Measurements from ENCODE around the gene RASAL2.
"Not testable (repeated sequence)": the region's sequence is repeated elsewhere in the genome, so short reads cannot be mapped to it uniquely, and the experiment has no call there.

The RASAL2 gene

DNA sequence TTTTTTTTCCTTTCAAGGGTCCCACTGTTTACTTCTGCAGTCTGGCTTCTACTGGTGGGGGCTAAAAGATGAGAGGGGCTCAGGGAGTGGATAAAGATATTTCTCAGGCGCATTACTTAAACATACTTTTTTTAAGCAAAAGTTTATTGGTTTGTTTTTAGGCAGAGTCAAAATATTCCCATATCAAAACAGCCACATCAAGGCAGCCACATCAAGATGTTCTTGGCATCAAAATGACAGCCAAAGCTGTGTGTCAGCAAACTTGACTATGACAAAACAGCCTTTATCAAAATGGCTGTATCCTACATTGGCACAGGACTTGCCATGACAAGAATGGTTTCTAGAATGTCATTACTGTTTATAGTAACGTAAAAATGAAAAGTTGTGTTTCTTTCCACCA is 22.1 kb upstream of the RASAL2 start:
- no peak for DNase-seq (ENCODE audit: low read depth in 2 of 2)

DNA sequence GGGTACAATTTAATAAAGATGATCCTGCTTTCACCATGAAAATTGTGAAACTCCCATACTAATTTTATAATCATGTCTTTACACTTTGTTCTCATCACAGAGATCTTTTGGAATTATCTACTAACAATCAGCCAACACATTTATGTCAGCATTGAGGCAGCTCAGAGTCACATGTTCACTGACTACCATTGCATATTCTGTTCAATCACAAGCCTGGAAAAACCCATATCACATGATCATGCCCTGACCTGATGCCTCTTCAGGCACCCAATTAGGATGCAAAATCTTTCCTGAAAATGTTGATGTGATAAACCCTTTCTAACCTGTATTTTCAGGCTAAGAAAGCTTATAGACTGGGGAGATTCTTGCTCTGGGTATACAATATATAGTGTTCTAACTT is 21.6 kb upstream of the RASAL2 start:
- no peak for DNase-seq (ENCODE audit: low read depth in 2 of 2)

DNA sequence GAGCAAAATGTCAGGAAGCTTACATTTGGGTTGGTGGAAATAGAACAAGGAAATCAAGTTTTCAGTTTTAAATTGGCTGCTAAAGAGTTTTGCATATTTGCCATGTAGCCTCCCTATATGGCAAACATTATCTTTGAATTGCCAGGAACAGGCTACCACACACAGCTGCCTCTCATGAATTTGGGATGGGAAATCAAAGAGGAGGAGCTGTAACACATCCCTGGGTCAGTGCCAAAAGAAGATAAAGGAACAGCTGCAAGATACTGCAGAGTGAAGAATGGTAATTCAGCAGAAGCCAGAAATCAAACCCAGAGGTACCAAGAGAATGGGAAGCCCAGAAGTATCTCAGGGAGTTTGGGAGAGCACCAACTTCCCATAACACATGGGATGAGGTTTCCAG is 18.6 kb upstream of the RASAL2 start:
- DNase-seq (ENCODE audit: low read depth in 2 of 2) = no peak

DNA sequence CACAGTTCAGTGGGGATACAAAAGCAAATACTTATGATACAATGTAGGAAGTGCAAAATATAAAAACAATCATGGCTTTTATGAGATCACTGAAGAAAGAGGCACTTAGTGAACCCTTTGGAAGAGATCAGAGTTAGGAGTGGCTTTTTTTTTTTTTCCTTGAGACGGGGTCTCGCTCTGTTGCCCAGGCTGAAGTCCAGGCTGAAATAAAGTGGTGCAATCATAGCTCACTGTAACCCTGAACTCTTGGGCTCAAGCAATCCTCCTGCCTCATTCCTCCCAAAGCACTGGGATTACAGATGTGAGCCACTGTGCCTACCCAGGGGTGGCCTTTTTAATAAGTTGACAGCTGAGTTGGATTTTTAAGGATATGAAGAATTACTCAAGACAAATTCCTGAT is 17.3 kb upstream of the RASAL2 start:
- no peak for DNase-seq (ENCODE audit: low read depth in 2 of 2)

DNA sequence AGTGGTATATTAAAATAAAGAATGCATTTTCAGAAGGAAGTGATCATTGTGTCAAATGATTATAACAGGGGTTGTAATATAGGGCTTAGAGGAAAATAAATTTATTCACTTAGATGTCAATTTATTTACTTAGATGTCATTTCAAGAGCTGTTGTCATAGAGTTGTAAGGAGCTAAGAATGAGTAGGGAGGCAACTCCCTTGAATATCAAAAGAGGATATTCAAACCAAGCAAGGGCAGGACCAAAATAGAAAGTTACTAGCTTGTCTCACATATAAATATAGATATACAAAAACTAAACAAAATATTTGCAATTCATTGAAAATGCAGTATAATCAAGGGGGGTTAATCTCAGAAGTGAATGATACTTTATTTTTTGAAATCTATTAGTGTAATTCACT is 16.0 kb upstream of the RASAL2 start:
- no peak for DNase-seq (ENCODE audit: low read depth in 2 of 2)

DNA sequence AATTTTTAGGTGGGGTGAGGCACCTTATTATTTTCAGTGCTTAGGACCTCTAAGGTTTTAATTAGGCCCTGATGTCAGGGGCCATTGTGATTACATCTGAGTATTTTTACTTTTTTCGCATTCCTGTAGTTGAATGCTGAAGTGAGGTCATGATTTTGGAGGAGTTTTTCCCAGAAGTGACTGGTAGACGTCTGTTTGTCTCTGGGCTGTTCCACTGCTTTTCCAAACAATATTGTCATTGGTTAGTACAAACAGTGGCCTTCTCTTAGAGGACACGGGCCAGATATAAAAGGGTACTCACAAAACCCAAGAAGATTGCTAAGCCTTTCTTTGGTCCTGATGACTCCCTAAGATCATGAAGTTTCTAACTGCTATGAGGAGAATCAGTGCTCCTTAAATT is 7.6 kb upstream of the RASAL2 start:
- DNase-seq (ENCODE audit: low read depth in 2 of 2) = no peak

DNA sequence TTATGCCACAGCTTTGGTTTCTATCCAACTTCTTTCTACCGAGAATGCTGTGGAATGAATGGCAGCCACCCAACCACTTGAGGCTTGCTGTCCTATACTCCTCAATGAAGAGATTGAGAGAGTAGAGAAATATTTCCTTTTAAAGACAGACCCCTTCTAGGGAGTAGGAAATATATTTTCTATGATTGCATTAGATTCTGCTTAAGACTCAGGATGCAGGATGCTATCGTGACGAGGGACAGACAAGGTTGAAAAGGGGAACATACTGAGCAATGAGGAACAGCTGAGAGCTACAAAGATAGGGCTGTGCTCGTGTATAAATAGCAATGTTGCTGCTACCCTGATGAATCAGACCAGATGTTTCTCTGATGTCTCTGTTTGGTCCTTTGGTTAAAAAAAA is 7.1 kb upstream of the RASAL2 start:
- no peak for DNase-seq (ENCODE audit: low read depth in 2 of 2)

DNA sequence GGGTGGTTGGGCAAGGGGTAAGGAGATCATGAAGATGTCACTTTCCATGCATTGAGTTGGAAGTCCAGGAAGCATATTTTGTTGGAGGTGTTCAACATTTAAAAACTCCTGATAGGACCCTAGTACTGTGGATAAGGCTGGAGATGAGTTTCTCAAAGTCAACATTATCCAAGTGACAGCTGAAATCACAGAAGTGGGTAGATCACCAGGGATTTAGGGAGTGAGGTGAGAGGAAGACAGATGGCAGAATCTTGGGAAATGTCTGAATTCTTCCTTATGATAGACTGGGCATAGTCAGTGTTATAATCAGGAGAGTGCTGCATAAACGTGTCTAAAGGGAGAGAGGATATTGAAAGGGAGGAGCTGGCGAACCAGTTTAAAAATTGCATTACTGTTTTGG is 5.3 kb upstream of the RASAL2 start:
- no peak for DNase-seq (ENCODE audit: low read depth in 2 of 2)

DNA sequence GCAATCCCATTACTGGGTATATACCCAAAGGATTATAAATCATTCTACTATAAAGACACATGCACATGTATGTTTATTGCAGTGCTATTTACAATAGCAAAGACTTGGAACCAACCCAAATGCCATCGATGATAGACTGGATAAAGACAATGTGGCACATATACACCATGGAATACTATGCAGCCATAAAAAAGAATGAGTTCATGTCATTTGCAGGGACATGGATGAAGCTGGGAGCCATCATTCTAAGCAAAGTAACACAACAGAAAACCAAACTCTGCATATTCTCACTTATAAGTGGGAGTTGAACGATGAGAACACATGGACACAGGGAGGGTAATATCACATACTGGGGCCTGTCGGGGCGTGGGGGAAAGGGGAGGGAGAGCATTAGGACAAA is 2.5 kb upstream of the RASAL2 start:
- DNase-seq (ENCODE audit: low read depth in 2 of 2) = not testable (repeated sequence)

DNA sequence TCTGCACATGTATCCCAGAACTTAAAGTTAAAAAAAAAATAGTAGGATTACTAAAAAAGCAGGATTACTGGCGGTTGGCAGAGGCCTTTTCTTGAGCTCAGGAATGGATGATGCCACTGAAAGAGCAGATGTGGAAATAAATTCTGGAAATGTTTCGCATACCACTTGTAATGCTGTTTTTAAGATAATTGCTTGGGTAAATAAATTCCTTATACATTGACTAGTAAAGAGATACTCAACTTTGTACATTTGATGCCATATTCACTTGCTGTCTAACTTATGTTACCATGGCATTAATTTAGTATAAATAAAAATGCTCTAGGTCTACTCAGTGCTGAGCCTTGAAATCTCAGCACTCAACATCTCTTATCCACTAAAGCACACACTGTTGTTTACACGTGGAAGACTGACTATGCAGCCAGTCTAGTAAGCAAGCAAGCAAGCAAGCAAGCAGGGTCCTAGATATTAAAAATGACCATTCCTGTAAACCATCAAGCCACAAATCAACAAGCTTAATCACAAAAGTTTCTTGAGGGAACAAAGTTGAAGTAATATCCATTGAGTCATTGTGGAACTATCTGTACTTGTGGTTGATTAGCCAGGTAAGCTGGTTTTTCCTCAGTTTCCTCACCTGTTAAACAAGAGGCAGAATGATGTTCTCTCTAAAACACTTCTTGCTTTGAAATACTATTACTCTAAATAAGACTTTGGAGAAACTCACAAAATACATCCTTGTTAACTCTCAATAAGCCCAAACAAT is 1.7 kb upstream of the RASAL2 start:
- no peak for DNase-seq (ENCODE audit: low read depth in 2 of 2)

DNA sequence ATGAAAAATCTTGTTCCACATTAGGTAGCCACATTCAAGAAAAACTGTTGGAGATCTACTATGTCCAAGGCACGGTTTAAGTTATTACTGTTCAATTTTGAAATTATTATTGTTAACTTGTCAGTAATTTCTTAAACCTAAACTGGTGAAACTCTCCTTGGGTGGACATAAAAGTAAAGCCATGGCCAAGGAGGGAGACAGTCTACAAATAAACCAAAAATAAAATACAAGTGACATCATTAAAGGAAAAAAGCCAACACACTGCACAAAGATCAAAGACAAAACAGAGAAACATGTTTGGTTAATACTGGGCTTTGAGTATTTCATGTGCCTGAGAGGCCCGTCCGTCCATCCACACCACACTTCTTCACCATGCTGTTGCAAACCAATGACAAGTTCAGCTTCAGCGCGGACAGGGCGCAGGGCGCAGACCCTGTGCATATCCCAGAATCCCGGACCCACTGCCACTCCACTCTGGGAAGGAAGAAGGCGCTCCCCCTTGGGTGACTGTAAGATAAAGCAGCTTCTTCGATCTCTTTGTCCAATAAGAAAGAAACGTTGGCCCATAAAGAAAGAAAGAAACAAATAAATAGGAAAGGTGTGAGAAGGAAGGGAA is 918 bp upstream of the RASAL2 start:
- DNase-seq (ENCODE audit: low read depth in 2 of 2) = no peak

DNA sequence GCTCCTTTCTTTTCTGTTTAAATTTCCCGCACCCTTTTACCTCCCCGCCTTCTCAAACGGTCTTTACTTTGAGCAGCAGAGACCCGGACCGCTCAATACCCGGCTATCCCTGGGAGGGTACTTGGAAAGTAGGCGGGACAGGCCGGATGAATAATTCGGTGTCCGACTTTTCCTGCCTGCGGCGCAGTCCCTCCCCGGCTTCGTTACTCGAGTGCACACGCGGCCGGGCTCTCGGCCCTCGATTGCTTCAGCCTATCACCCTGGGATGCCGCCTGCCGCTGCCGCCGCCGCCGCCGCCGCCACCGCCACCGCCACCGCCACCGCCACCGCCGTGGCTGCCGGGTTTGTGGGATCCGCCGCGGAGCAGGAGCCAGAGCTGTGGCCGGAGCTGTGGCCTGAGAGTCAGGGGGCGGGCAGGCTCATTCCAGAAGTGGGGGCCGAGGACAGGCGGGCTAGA is 382 bp upstream of the RASAL2 start:
- DNase-seq (ENCODE audit: low read depth in 2 of 2) = no peak

DNA sequence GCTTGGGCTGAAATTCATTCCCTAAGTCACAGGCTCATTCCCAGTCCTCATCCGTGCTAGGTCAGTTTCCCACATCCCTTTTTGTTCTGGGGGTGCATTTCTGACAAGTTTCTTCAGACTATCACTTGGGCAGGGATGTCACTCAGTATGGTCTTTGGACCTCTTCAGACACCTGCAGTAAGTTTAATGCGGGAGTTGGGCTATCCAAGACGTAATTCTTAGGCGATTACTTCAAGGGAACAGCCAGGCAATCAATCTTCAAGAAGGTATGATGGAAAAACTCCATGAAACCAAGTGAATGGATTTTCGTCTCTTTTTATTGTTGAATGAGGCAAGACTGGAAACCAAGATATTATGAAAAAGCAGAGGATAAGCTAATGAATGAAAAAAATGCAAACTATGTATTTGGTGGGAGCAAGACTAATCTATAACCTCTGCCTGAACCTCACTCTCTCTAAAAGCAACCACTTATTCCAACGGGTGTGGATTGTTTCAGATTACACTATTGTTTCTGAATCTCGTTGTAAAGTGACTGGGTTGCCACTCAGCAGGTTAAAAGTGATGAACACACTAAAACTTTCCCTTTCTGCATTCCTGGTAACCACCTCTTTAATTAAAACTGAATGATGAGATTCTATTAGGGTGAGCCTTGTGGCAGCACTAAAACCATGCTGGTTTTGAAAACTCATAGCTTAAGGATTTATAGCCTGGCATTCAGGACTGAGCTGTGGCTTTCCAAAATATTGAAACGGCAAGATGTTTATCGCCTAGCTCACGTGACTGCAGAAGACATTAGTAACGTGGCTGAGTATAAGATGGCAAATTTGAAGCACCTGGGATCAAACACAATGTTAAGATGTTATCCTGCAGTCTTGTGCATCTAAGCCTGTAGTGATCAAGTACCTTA is 1.1 kb downstream of the RASAL2 start:
- DNase-seq (ENCODE audit: low read depth in 2 of 2) = no peak

DNA sequence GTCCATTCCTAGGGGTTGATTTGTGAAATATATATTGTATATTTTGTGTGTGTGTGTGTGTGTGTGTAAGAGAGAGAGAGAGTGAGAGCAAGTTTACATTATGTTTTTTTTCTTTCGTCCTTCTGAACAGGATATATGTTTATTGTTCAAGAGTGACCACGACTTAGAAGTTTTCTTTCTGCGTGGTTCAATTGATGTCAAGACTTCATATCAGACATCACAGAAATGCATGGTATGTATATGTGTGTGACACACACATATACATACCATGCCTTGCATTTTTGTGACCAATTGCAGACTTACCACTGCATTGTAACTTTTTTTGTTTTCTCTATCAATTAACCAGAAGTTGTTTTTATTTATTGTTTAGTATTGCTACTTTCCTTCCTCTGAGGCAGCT is 2.5 kb downstream of the RASAL2 start:
- DNase-seq (ENCODE audit: low read depth in 2 of 2) = no peak

DNA sequence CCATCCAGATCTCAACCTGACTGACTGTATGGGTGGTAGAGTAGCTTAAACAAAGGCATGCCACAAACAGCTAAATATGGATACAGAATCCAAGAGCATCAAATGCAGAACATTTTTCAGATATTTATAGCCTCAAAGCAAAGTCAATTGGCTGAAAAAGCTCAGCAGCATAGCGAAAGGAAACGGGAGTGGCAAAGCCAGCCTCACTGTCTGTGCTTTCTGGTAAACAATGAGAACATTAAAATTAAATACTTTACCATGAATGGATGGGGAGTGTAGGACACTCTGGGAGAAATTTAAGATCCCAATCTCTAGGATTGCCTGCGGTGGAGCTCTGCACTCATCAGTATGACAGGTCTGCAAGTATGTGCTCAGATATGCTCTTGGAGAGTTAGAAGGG is 4.4 kb downstream of the RASAL2 start:
- no peak for DNase-seq (ENCODE audit: low read depth in 2 of 2)

DNA sequence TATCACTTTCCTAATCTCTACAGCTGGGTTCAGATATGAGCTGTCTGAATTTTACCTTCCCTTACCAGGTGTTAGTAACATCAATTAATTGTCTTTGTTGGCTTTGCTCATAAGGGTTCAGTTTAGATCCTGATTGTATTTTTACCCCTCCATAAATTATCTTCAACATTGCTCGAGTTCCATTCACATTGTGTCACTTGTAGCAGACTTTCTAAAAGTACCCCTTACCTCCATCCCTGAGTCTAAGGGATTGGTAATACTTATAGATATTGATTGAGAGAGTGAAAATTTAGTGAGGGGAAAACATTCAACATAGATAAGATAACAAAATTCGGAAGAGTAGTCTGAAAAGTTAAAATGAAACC is 7.3 kb downstream of the RASAL2 start:
- DNase-seq (ENCODE audit: low read depth in 2 of 2) = no peak

DNA sequence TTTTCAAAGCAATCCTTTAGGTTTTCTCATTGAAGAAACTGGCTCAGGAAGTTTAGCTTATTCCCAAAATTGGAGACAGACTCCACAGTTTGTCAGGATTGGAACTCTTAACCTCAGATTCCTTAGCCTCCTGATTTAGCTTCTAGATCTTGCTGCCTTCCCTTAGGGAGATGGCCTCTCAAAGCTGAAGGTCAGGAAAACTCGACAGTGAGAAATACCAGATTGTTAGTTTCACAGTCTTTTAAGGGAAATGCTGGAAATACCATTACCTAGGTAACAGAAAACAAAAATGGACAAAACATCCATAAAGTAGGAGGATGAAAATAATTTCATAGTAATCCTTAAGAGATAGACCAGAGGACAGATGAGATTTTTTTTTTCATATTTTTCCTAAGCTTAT is 7.8 kb downstream of the RASAL2 start:
- no peak for DNase-seq (ENCODE audit: low read depth in 2 of 2)

DNA sequence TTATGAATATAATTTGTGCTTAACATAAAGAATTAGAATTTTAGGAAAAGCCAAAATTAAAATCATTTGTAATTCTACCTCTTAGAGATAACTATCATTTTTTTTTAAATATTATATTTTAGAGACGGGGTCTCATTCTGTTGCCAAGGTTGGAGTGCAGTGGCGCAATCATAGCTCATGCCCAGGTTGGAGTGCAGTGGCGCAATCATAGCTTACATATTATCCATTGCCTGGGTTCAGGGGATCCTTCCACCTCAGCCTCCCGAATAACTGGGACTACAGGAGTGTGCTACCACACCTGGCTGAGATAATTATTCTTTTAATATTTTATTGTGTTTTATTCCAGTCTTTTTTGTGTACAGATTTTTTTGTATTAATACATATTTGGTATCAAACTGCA is 8.3 kb downstream of the RASAL2 start:
- DNase-seq (ENCODE audit: low read depth in 2 of 2) = no peak

DNA sequence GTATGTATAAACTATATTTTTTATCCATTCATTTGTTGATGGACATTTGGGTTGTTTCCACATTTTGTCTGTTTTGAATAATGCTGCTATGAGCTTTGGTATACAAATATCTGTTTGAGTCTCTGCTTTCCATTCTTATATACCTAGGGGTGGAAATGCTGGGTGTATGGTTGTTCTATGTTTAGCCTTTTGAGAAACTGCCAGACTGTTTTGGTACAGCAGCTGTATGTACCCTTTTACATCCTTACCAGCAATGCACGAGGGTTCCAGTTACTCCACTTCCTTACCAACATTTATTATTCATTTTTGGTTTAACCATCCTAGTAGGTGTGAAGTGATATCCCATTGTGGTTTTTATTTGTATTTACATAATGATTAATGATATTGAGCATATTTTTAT is 13.9 kb downstream of the RASAL2 start:
- DNase-seq (ENCODE audit: low read depth in 2 of 2) = no peak

DNA sequence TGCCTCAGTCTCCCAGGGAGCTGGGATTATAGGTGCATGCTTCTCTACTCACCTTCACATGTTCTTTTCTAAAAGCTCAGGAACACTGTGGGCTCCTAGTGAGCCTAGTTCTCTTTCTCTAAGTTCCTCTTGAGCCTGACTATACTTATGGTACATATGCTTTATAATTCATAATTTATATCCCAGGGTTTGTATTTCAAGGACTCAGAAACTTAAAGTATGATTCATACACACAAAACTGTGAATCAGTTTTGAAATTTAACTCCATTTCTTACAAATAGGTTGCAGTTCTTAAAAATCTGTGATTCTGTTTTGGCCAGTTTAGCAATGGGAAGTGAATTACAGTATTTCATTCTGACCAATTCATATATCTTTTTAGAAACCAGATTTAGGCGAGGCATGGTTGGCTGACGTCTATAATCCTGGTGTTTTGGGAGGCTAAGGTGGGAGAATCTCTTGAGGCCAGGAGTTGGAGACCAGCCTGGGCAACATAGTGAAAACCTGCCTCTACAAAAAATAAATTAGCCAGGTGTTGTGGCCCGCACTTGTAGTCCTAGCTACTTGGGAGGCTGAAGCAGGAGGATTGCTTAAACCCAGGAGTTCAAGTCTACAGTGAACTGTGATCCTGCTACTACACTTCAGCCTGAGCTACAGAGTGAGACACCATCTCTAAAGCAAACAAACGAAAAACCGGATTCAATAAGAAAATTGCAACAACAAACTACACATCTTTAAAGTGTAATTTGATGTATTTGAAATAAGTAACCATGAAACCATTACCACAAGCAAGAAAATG is 15.6 kb downstream of the RASAL2 start:
- DNase-seq (ENCODE audit: low read depth in 2 of 2) = no peak

DNA sequence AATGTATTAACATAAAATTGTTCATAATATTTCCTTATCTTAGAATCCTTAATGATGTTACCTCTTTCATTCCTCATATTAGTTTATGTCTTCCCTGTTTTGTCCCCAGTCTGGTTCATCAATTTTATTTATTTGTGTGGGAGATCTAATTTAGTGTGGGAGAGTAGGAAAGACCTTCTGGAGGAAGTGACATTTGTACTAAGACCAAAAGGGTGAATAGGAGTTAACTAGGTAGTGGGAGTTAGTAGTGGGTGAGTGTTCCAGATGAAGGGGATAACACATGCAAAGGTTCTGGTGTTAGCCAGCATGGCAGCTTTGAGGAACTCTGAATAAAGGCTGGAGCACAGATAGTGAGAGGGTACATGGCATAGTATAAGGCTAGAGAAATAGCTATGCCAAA is 21.4 kb downstream of the RASAL2 start:
- no peak for DNase-seq (ENCODE audit: low read depth in 2 of 2)

DNA sequence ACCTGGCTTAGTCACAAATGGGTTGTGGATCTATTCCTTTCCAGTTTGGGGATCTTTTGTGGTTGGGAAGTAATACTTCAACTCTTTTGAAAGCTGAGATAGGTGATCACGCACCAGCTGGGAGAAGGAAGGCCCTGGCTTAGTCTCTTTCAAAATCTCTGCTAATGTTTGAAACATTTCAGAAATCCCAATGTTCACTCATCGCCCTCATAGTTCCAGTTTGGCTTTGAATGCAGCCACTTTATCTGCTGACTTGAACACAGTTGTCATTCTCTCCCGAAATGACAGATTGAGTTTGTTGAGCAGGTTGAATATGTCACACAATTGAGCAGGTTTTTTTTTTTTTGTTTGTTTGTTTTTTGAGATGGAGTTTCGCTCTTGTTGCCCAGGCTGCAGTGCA is 24.6 kb downstream of the RASAL2 start:
- DNase-seq (ENCODE audit: low read depth in 2 of 2) = no peak

Data from activated CD8-positive, alpha-beta memory T cell treated with anti-CD3 and anti-CD28 coated beads for 4 hours (primary cell).